ENCODE results near the gene TRIM4.
A peak's percentile ranks its signal among the peaks of the same experiment; 100 is the strongest.

Gene TRIM4

GRCh38 chr7:99949645-99950228, 30.4 kb upstream of the TRIM4 start:
- H3K27me3 ChIP-seq (ENCODE audit: control insufficient read depth, insufficient read depth, low read length): no peaks in the 10 kb centered on the region
- H3K79me2 ChIP-seq: no peaks in the 10 kb centered on the region
- H3K4me2 ChIP-seq (ENCODE audit: low read length): no peak overlapping the region
- H3K9me3 ChIP-seq (ENCODE audit: control insufficient read depth, low read length): no peaks in the 10 kb centered on the region
- TF ChIP-seq CTCF (IDR thresholded peaks at IDR 0.05): peak; percentile 46
- H3K4me3 ChIP-seq (ENCODE audit: low read depth, low read length): no peak overlapping the region
- no peak overlapping the region for H2AFZ ChIP-seq
- H3K36me3 ChIP-seq (ENCODE audit: control insufficient read depth, insufficient read depth, low read length): no peaks in the 10 kb centered on the region
- H3K9ac ChIP-seq: no peak overlapping the region
- H3K4me1 ChIP-seq: no peaks in the 10 kb centered on the region
- no peak overlapping the region for H3K27ac ChIP-seq

- no peak overlapping the region for H2AFZ ChIP-seq
- H3K9ac ChIP-seq: no peak overlapping the region
- no peaks in the 10 kb centered on the region for H3K4me1 ChIP-seq
- TF ChIP-seq CTCF (IDR thresholded peaks at IDR 0.05): no peak
- no peaks in the 10 kb centered on the region for H3K9me3 ChIP-seq (ENCODE audit: control insufficient read depth, low read length)
- no peaks in the 10 kb centered on the region for H3K79me2 ChIP-seq
- H3K4me3 ChIP-seq (ENCODE audit: low read depth, low read length): no peak overlapping the region
- no peaks in the 10 kb centered on the region for H3K27me3 ChIP-seq (ENCODE audit: control insufficient read depth, insufficient read depth, low read length)
- no peaks in the 10 kb centered on the region for H3K36me3 ChIP-seq (ENCODE audit: control insufficient read depth, insufficient read depth, low read length)
- H3K27ac ChIP-seq: no peak overlapping the region
- no peak overlapping the region for H3K4me2 ChIP-seq (ENCODE audit: low read length)
Observed at GRCh38 chr7:99947608-99948007, 28.3 kb upstream of the TRIM4 start.

- H3K4me3 ChIP-seq (ENCODE audit: low read depth, low read length): no peak overlapping the region
- H2AFZ ChIP-seq: no peak overlapping the region
- no peaks in the 10 kb centered on the region for H3K27me3 ChIP-seq (ENCODE audit: control insufficient read depth, insufficient read depth, low read length)
- H3K9ac ChIP-seq: no peak overlapping the region
- H3K4me1 ChIP-seq: no peaks in the 10 kb centered on the region
- no peak for TF ChIP-seq CTCF (IDR thresholded peaks at IDR 0.05)
- no peaks in the 10 kb centered on the region for H3K9me3 ChIP-seq (ENCODE audit: control insufficient read depth, low read length)
- H3K4me2 ChIP-seq (ENCODE audit: low read length): no peak overlapping the region
- H3K79me2 ChIP-seq: no peaks in the 10 kb centered on the region
- H3K27ac ChIP-seq: no peak overlapping the region
- no peaks in the 10 kb centered on the region for H3K36me3 ChIP-seq (ENCODE audit: control insufficient read depth, insufficient read depth, low read length)
Observed at GRCh38 chr7:99944497-99945070, 25.3 kb upstream of the TRIM4 start.

GRCh38 chr7:99943641-99944496, 24.5 kb upstream of the TRIM4 start:
- H3K9me3 ChIP-seq (ENCODE audit: control insufficient read depth, low read length): no peaks in the 10 kb centered on the region
- H3K4me2 ChIP-seq (ENCODE audit: low read length): no peak overlapping the region
- TF ChIP-seq CTCF (IDR thresholded peaks at IDR 0.05): no peak
- H2AFZ ChIP-seq: no peak overlapping the region
- H3K9ac ChIP-seq: no peak overlapping the region
- no peaks in the 10 kb centered on the region for H3K79me2 ChIP-seq
- H3K4me1 ChIP-seq: no peaks in the 10 kb centered on the region
- H3K27ac ChIP-seq: no peak overlapping the region
- no peak overlapping the region for H3K4me3 ChIP-seq (ENCODE audit: low read depth, low read length)
- H3K27me3 ChIP-seq (ENCODE audit: control insufficient read depth, insufficient read depth, low read length): no peaks in the 10 kb centered on the region
- H3K36me3 ChIP-seq (ENCODE audit: control insufficient read depth, insufficient read depth, low read length): no peaks in the 10 kb centered on the region

All from parathyroid adenoma (tissue), 2 donors.